NCI-H2081 (cell line): Measurements from ENCODE around the gene VRK2.
"Not testable (repeated sequence)": the region's sequence is repeated elsewhere in the genome, so short reads cannot be mapped to it uniquely, and the experiment has no call there.

Experiments
- DNase-seq, 2 experiments: peaks; one replicate each; lab custom pipeline; 2025; lab: John Stamatoyannopoulos, UW

The VRK2 gene

DNA sequence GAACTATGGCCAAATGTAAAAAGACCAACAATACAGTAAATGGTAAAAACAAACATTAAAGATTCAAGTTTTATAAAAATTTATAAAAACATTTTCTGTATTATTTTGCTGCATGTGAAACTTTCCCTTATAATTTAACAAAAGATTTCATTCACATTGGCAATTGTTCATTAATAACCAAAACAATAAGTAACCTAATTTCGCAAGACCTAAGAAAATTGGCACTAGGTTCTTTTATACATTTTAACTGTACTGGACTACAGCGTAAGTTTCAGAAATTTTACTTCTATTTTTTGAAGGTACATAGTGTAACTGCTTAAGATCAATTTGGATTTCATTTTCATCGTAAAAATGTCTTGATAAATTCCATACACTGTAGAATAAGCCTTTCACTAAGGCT, 117.3 kb downstream of the VRK2 start:
- DNase-seq = no peak

DNA sequence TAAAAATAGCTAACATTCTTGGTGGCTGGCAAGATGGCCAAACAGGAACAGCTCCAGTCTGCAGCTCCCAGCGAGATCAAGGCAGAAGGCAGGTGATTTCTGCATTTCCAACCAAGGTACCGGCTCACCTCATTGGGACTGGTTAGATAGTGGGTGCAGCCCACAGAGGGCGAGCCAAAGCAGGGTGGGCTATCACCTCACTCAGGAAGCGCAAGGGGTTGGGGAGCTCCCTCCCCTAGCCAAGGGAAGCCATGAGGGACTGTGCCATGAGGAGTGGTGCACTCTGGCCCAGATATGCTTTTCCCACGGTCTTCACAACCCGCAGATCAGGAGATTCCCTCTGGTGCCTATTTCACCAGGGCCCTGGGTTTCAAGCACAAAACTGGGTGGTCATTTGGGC, 121.5 kb downstream of the VRK2 start:
- DNase-seq = not testable (repeated sequence)

DNA sequence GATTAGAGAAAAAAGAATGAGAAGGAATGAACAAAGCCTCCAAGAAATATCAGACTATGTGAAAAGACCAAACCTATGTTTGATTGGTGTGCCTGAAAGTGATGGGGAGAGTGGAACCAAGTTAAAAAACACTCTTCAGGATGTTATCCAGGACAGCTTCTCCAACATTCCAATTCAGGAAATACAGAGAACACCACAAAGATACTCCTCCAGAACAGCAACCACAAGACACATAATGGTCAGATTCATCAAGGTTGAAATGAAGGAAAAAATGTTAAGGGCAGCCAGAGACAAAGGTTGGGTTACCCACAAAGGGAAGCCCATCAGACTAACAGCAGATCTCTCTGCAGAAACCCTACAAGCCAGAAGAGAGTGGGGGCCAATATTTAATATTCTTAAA, 123.2 kb downstream of the VRK2 start:
- not testable (repeated sequence) for DNase-seq

DNA sequence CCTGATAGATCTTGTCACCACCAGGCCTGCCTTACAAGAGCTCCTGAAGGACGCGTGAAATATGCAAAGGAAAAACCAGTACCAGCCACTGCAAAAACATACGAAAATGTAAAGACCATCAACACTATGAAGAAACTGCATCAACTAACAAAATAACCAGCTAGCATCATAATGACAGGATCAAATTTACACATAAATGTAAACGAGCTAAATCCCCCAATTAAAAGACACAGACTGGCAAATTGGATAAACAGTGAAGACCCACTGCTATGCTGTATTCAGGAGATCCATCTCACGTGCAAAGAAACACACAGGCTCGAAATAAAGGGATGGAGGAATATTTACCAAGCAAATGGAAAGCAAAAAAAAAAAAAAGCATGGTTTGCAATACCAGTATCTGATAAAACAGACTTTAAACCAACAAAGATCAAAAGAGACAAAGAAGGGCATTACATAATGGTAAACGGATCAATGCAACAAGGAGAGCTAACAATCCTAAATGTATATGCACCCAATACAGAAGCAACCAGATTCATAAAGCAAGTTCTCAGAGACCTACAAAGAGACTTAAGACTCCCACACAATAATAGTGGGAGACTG, 123.8 kb downstream of the VRK2 start:
- DNase-seq = not testable (repeated sequence)

GRCh38 chr2:58171831-58172230, 125.2 kb downstream of the VRK2 start:
- DNase-seq = not testable (repeated sequence)

GRCh38 chr2:58177187-58177586, 130.6 kb downstream of the VRK2 start:
- not testable (repeated sequence) for DNase-seq

DNA sequence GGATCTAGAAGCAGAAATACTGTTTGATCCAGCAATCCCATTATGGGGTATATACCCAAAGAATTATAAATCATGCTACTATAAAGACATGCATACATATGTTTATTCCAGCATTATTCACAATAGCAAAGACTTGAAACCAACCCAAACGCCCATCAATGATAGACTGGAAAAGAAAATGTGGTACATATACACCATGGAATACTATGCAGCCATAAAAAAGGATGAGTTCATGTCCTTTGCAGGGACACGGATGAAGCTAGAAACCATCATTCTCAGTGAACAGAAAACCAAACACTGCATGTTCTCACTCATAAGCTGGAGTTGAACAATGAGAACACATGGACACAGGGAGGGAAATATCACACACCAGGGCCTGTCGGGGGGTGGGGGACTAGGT, 133.6 kb downstream of the VRK2 start:
- DNase-seq = not testable (repeated sequence)

DNA sequence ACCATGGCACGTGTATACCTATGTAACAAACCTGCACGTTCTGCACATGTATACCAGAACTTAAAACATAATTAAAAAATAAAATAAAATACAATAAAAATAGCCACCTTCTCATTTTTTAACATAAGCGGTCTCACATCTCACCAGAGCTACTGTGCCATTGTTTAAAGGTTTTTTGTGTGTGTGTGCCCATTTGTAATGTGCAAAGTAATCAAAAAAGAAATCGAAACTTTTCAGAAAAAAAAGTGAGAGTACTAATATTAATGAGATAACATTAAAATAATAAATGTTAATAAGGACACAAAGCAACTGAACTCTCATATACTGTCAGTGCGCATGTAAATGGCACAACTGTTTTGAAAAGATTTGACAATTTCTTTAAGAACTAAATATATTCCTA, 134.0 kb downstream of the VRK2 start:
- no peak for DNase-seq

- no peak for DNase-seq
Observed at GRCh38 chr2:58182527-58182926, 135.9 kb downstream of the VRK2 start.

DNA sequence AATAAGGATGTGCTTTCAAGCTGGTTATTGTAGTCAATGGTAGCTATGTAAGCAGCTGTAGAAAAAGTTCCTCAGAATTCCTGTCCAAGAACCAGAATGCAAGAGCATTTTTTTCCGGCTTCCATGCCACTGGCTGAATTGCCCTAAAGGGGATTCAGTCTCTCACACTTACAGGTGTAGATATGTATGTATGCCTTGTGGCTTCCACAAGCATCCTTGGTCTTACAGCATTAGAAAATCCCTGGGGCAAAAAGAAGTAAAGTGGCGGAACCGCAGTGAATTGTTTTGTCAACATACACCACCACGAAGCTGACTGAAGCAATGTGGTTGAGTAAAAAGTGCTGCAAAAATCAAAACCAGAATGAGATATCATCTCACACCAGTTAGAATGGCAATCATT, 139.9 kb downstream of the VRK2 start:
- no peak for DNase-seq

- DNase-seq = not testable (repeated sequence)
Observed at GRCh38 chr2:58187022-58187421, 140.4 kb downstream of the VRK2 start.

DNA sequence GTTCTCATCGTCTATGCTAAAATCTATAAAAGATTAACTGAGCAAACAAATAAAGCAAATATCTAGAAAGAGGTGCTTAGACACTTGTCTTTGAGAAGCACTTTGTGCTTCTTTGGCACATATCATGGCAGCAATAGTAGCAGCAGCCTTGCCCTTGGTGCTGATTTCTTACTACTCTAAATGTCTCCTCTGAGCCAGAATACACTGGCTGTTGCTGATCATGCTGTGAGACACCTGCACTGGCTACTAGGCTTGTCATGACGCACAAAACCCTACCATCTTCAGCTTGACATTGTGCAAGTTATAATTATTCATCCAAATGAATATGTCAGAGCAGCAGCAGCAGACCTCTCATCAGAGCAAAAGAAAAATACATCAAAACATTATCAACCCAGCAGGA, 147.9 kb downstream of the VRK2 start:
- peak; percentile 82 to 98 for DNase-seq

GRCh38 chr2:58195662-58196061, 149.1 kb downstream of the VRK2 start:
- no peak for DNase-seq

GRCh38 chr2:58197894-58198293, 151.3 kb downstream of the VRK2 start:
- no peak for DNase-seq

- DNase-seq = no peak
Observed at GRCh38 chr2:58202404-58202803, 155.8 kb downstream of the VRK2 start.

- no peak for DNase-seq
Observed at GRCh38 chr2:58203018-58203417, 156.4 kb downstream of the VRK2 start.

- peak in 1 of 2 experiments; percentile 72 for DNase-seq
Observed at GRCh38 chr2:58204195-58204959, 157.8 kb downstream of the VRK2 start.

- DNase-seq = no peak
Observed at GRCh38 chr2:58206785-58207184, 160.2 kb downstream of the VRK2 start.

- DNase-seq = no peak
Observed at GRCh38 chr2:58207189-58207588, 160.6 kb downstream of the VRK2 start.
